Stimulated activated naive B cell treated with anti-CD40 and anti-IgM and Interleukin-4, amounts not matched to agents 10 μg/mL and 1 μg/mL and 100 μg/mL, for 72 hours (primary cell): ENCODE data around the gene TOX3.

ENCODE experiments used
- ATAC-seq, 2 donors: fragments of 150-1000 bp; cut with Tn5 transposase; replicated peaks; 2 replicates each; pipeline ENCODE4 v1.10.0; 2021; ENCODE audit warnings: moderate library complexity in 1 of 2
- DNase-seq: peaks from one replicate; pipeline ENCODE4 v3.0.0; 2021
- H3K27ac Mint-ChIP-seq: one replicate; pipeline ENCODE4 v1.8.0; 2022; ENCODE audit warnings: mild to moderate bottlenecking, mixed read lengths
- H3K27me3 Mint-ChIP-seq, 2 donors: one replicate each; pipeline ENCODE4 v1.8.0; 2022; ENCODE audit warnings: mixed read lengths in 2 of 2
- H3K36me3 Mint-ChIP-seq, 2 donors: one replicate each; pipeline ENCODE4 v1.8.0; 2022; ENCODE audit warnings: mixed read lengths in 2 of 2, mild to moderate bottlenecking in 1 of 2
- H3K4me1 Mint-ChIP-seq, 2 donors: one replicate each; pipeline ENCODE4 v1.8.0; 2022; ENCODE audit warnings: mixed read lengths in 2 of 2, mild to moderate bottlenecking in 1 of 2
- H3K4me3 Mint-ChIP-seq, 2 donors: one replicate each; pipeline ENCODE4 v1.8.0; 2022; ENCODE audit warnings: mild to moderate bottlenecking in 2 of 2, mixed read lengths in 2 of 2, moderate library complexity in 1 of 2
- H3K9me3 Mint-ChIP-seq, 2 donors: one replicate each; pipeline ENCODE4 v1.8.0; 2022; ENCODE audit warnings: mixed read lengths in 2 of 2, mild to moderate bottlenecking in 1 of 2

Gene TOX3

GRCh38 chr16:52471650-52472370, 75.1 kb downstream of the TOX3 start:
- no peaks in the 10 kb centered on the region for H3K36me3 Mint-ChIP-seq
- no peaks in the 10 kb centered on the region for H3K4me1 Mint-ChIP-seq
- no peak overlapping the region for H3K27ac Mint-ChIP-seq
- H3K9me3 Mint-ChIP-seq, result peaks cover 4 to 15% of the 10 kb centered on the region in 2 donors
- H3K4me3 Mint-ChIP-seq, result no peak overlapping the region
- no peaks in the 10 kb centered on the region for H3K27me3 Mint-ChIP-seq
- ATAC-seq, result no peak
- no peak for DNase-seq

- H3K36me3 Mint-ChIP-seq, result no peaks in the 10 kb centered on the region
- H3K9me3 Mint-ChIP-seq, result peaks cover 4 to 15% of the 10 kb centered on the region in 2 donors
- H3K4me1 Mint-ChIP-seq, result no peaks in the 10 kb centered on the region
- DNase-seq (no peak), ATAC-seq (no peak)
- H3K27ac Mint-ChIP-seq, result no peak overlapping the region
- no peak overlapping the region for H3K4me3 Mint-ChIP-seq
- H3K27me3 Mint-ChIP-seq, result no peaks in the 10 kb centered on the region
Measured at GRCh38 chr16:52470585-52470984, 76.4 kb downstream of the TOX3 start.

GRCh38 chr16:52469775-52470174, 77.2 kb downstream of the TOX3 start:
- Mint-ChIP-seq H3K4me3 (no peak overlapping the region), H3K27ac (no peak overlapping the region), H3K4me1 (no peaks in the 10 kb centered on the region), H3K9me3 (peaks cover 4 to 11% of the 10 kb centered on the region in 2 donors), H3K36me3 (no peaks in the 10 kb centered on the region), H3K27me3 (no peaks in the 10 kb centered on the region)
- DNase-seq, result no peak
- ATAC-seq, result no peak

- peaks cover under 1 to 6% of the 10 kb centered on the region in 2 donors for H3K9me3 Mint-ChIP-seq
- ATAC-seq (no peak), DNase-seq (no peak)
- H3K4me1 Mint-ChIP-seq, result no peaks in the 10 kb centered on the region
- H3K4me3 Mint-ChIP-seq, result no peak overlapping the region
- H3K27ac Mint-ChIP-seq, result no peak overlapping the region
- no peaks in the 10 kb centered on the region for H3K36me3 Mint-ChIP-seq
- no peaks in the 10 kb centered on the region for H3K27me3 Mint-ChIP-seq
Measured at GRCh38 chr16:52469091-52469490, 77.9 kb downstream of the TOX3 start.

GRCh38 chr16:52467753-52468152, 79.2 kb downstream of the TOX3 start:
- H3K27me3 Mint-ChIP-seq, result no peaks in the 10 kb centered on the region
- no peaks in the 10 kb centered on the region for H3K4me1 Mint-ChIP-seq
- H3K27ac Mint-ChIP-seq, result no peak overlapping the region
- ATAC-seq (no peak), DNase-seq (no peak)
- no peaks in the 10 kb centered on the region for H3K9me3 Mint-ChIP-seq
- no peaks in the 10 kb centered on the region for H3K36me3 Mint-ChIP-seq
- no peak overlapping the region for H3K4me3 Mint-ChIP-seq

GRCh38 chr16:52466994-52467393, 79.9 kb downstream of the TOX3 start:
- Mint-ChIP-seq H3K4me1 (no peaks in the 10 kb centered on the region), H3K4me3 (no peak overlapping the region), H3K9me3 (no peaks in the 10 kb centered on the region), H3K36me3 (no peaks in the 10 kb centered on the region), H3K27ac (no peak overlapping the region), H3K27me3 (no peaks in the 10 kb centered on the region)
- DNase-seq (no peak), ATAC-seq (no peak)

GRCh38 chr16:52465711-52466267, 81.2 kb downstream of the TOX3 start:
- H3K27ac Mint-ChIP-seq, result no peak overlapping the region
- DNase-seq, result no peak
- no peak overlapping the region for H3K4me3 Mint-ChIP-seq
- no peak for ATAC-seq
- no peaks in the 10 kb centered on the region for H3K4me1 Mint-ChIP-seq
- H3K36me3 Mint-ChIP-seq, result no peaks in the 10 kb centered on the region
- H3K27me3 Mint-ChIP-seq, result no peaks in the 10 kb centered on the region
- no peaks in the 10 kb centered on the region for H3K9me3 Mint-ChIP-seq

- Mint-ChIP-seq H3K36me3 (no peaks in the 10 kb centered on the region), H3K27me3 (peaks cover 0 to 6% of the 10 kb centered on the region in 2 donors), H3K27ac (no peak overlapping the region), H3K9me3 (no peaks in the 10 kb centered on the region), H3K4me1 (no peaks in the 10 kb centered on the region), H3K4me3 (no peak overlapping the region)
- no peak for ATAC-seq
- DNase-seq, result no peak
Measured at GRCh38 chr16:52463904-52464303, 83.0 kb downstream of the TOX3 start.

GRCh38 chr16:52462816-52463215, 84.1 kb downstream of the TOX3 start:
- no peaks in the 10 kb centered on the region for H3K4me1 Mint-ChIP-seq
- H3K27me3 Mint-ChIP-seq, result peaks cover 0 to 6% of the 10 kb centered on the region in 2 donors
- H3K36me3 Mint-ChIP-seq, result no peaks in the 10 kb centered on the region
- ATAC-seq, result no peak
- H3K9me3 Mint-ChIP-seq, result no peaks in the 10 kb centered on the region
- H3K4me3 Mint-ChIP-seq, result no peak overlapping the region
- no peak for DNase-seq
- H3K27ac Mint-ChIP-seq, result no peak overlapping the region

GRCh38 chr16:52460639-52461178, 86.2 kb downstream of the TOX3 start:
- no peak for DNase-seq
- ATAC-seq, result no peak
- H3K27me3 Mint-ChIP-seq, result peaks cover 0 to 6% of the 10 kb centered on the region in 2 donors
- no peak overlapping the region for H3K27ac Mint-ChIP-seq
- no peaks in the 10 kb centered on the region for H3K36me3 Mint-ChIP-seq
- H3K9me3 Mint-ChIP-seq, result no peaks in the 10 kb centered on the region
- no peaks in the 10 kb centered on the region for H3K4me1 Mint-ChIP-seq
- no peak overlapping the region for H3K4me3 Mint-ChIP-seq

GRCh38 chr16:52456368-52456767, 90.6 kb downstream of the TOX3 start:
- Mint-ChIP-seq H3K4me1 (no peaks in the 10 kb centered on the region), H3K36me3 (no peaks in the 10 kb centered on the region), H3K27me3 (peaks cover 0 to 6% of the 10 kb centered on the region in 2 donors), H3K27ac (no peak overlapping the region), H3K4me3 (no peak overlapping the region), H3K9me3 (no peaks in the 10 kb centered on the region)
- ATAC-seq (no peak), DNase-seq (no peak)

- Mint-ChIP-seq H3K27ac (no peak overlapping the region), H3K9me3 (no peaks in the 10 kb centered on the region), H3K36me3 (no peaks in the 10 kb centered on the region), H3K4me3 (no peak overlapping the region), H3K27me3 (peaks cover 0 to 6% of the 10 kb centered on the region in 2 donors), H3K4me1 (no peaks in the 10 kb centered on the region)
- no peak for ATAC-seq
- DNase-seq, result no peak
Measured at GRCh38 chr16:52455549-52456277, 91.2 kb downstream of the TOX3 start.

- Mint-ChIP-seq H3K9me3 (no peaks in the 10 kb centered on the region), H3K27me3 (no peaks in the 10 kb centered on the region), H3K36me3 (no peaks in the 10 kb centered on the region), H3K4me1 (no peaks in the 10 kb centered on the region), H3K27ac (no peak overlapping the region), H3K4me3 (no peak overlapping the region)
- DNase-seq (no peak), ATAC-seq (no peak)
Measured at GRCh38 chr16:52453644-52454043, 93.3 kb downstream of the TOX3 start.

GRCh38 chr16:52451971-52452421, 94.9 kb downstream of the TOX3 start:
- no peak overlapping the region for H3K27ac Mint-ChIP-seq
- DNase-seq (no peak), ATAC-seq (no peak)
- H3K27me3 Mint-ChIP-seq, result no peaks in the 10 kb centered on the region
- H3K9me3 Mint-ChIP-seq, result no peaks in the 10 kb centered on the region
- H3K4me1 Mint-ChIP-seq, result no peaks in the 10 kb centered on the region
- no peak overlapping the region for H3K4me3 Mint-ChIP-seq
- no peaks in the 10 kb centered on the region for H3K36me3 Mint-ChIP-seq

GRCh38 chr16:52450916-52451315, 96.0 kb downstream of the TOX3 start:
- DNase-seq (no peak), ATAC-seq (no peak)
- Mint-ChIP-seq H3K27ac (no peak overlapping the region), H3K27me3 (no peaks in the 10 kb centered on the region), H3K4me3 (no peak overlapping the region), H3K4me1 (no peaks in the 10 kb centered on the region), H3K9me3 (no peaks in the 10 kb centered on the region), H3K36me3 (no peaks in the 10 kb centered on the region)
